GM18508 (cell line): ENCODE results near the gene ZBTB20.
"Not testable (repeated sequence)": the region's sequence is repeated elsewhere in the genome, so short reads cannot be mapped to it uniquely, and the experiment has no call there.

Experiments
- ATAC-seq: cut with Tn5 transposase; IDR thresholded peaks from one replicate; pipeline ENCODE4 v1.9.1; 2021; ENCODE audit warnings: moderate number of reproducible peaks; ENCODE audit not compliant: insufficient read depth, unreplicated experiment

ZBTB20 gene

DNA sequence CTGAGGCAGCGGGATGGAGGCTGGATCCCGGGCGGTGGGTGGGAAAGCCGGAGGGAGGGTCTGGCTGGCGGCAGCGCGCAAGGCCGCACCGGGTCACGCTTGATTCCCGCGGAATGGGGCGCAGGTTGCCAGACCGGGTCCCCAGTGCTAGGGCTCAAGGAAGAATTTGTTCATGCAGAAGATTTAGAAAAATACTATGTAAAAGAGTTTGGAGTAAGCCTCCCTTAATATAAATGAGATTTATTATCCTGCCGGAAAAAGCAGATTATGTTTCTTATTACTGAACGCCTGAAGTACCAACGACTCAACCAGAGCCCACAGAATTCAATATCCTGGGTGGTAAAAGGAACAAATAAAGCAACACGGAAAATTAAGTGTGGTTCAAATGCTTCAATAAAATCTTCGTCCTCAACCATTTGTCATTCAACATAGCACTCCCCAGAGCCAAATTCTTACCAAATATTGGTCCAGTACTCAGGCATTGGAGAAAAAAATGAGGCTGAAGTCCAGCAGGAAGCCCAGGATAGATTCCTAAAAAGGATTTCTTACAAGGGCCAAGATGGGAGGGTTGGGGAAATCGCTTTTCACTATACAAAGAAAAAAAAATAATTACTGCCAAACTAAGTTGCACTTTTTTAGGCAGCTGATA lies 1.2 kb upstream of the ZBTB20 start:
- ATAC-seq, result peak; percentile 0

DNA sequence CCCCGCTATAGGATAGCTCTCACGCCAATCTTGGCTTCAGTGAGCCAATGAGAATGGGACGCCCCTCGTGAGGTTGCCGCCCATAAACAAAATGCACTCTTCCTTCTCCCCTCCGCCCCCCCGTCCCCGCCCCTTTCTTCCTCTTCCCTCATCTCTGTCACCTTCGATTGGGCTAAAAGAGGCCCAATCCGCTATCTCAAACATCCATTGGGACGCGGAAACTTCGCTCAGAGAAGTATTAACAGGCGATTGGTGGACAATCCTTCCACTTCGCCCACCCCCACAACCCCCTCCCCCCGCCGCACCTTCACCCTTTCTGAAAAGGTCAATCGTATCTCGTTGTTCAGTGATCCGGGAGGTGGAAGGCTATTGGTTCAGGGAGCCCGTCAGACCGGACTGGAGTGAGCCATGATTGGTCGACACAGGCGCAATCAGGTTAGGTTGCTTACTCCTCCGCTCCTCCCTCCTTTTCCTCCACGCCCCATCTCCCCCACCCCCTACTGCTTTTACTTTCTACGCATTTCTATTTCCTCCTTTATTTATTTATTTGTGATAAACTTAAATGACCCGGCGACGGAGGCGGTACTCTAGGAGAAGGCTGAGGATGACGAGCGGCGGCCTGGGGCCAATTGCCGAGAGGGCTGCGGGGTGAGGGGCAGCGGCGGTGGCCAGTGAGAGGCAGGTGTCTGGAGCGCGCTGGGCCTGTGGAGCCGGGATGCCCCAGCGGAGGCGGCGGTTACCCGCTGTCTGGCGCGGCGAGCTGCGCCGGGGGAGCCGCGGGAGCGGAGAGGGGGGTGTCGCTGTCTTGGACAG lies 447 bp upstream of the ZBTB20 start:
- ATAC-seq, result peak; percentile 78

DNA sequence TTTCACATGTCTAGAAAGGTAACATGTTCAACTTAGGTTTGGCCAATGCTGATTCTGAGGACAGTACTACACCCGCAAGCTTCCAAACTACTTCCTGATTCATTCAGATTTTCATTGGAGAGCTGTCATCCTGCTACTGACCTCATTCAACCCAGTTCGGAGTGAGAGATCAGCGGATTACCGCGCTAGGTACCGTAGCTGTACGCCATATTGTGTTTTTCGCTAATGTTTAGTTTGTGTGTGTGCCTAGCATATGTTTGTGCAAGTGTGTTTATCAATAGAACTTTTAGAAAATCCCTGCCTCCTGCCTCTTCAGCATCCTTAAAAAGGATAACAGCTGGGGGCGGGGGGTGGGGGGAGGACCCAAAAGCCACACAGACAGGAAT lies 1.1 kb downstream of the ZBTB20 start:
- no peak for ATAC-seq

DNA sequence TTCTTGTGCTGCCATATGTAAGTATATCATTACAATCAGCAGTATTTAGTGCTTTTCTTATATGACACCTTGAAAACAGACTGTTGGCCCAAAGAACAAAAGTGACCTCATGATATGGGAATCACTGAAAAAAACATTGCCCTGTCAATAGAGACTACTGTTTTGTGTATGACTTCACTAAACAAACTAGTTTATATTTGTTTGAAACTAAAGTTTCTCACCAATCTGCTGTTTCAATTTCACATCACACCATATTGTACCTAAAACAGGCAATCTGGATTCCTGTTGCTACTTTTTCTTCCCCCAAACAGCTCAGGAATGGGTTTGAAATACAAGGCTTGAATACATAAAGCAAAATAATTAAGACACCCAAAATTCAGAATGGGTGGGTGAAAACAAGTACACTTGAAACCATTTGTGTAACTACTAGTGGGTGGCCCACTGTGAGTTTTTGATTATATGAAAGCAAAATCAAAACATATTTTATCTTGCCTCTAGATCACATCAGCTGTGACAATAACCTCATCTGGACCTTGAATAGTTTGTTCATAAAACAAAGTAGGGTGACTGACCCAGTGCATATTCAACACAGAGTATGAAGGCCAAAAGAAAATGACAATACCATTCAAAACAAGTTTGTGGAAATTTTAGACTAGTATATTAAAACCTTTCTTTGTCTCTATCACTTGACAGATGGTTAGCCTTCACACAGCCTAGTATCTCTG lies 5.9 kb downstream of the ZBTB20 start:
- no peak for ATAC-seq

DNA sequence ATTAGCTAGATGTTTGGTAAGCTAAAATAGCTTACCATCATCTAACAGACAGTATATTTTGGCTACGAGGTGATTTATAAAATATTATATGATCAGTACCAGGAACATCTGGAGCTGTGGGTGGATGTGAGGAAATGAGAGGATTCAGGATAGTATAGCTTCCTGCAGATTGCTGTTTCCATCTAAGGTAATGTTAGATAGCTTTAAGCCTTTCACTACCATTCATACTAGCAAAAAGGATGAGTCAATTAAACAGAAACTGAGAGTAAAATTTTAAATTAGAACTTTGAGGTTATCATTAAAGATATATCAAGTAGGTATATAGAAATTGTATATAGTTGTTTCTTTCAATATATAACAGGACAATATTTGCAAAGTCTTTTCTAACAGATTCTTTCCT lies 8.0 kb downstream of the ZBTB20 start:
- no peak for ATAC-seq

DNA sequence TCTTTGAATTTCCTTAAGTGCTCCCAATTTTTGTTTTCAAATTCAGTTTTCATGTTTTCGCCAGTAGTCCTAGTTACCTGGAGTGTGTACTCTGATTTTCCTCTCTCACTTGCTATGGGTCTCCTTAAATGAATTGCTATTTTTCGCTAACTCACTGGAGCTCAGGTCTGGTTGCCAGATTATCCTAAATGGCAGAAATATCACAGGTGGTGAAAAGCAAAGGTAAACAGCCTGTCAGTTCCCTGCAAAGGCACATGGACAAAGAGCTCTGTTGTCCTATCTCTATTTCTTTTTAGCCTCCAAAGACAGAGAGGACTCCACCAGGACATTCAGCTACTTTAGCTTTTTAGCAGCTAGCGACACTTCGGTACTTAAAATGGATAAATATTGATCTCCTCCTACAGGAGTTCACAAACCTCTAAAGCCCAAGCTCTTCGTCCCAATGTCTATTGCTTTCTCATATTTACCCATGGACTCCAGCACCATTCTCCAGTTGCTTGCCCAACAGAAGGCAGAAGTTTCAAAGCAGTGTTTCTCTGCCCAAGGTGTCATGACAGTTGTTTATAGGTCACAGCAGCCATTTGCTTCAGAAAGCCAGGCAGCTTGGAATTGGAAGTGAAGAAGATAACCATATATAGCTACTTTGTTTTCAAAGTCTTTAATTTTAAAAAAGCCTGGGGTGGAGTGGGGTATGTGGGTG lies 12.3 kb downstream of the ZBTB20 start:
- no peak for ATAC-seq

DNA sequence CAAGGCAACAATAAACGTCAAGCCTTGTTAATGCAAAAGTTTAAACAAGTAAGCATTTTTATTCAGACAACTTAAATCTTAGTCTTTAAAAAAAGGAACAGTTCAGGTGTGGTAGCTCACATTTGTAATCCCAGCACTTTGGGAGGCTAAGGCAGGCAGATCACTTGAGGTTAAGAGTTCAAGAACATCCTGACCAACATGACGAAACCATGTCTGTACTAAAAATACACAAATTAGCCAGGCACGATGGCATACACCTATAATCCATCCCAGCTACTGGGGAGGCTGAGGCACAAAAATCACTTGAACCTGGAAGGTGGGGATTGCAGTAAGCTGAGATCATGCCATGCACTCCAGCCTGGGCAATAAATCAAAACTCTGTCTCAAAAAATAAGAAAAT lies 19.9 kb downstream of the ZBTB20 start:
- no peak for ATAC-seq

DNA sequence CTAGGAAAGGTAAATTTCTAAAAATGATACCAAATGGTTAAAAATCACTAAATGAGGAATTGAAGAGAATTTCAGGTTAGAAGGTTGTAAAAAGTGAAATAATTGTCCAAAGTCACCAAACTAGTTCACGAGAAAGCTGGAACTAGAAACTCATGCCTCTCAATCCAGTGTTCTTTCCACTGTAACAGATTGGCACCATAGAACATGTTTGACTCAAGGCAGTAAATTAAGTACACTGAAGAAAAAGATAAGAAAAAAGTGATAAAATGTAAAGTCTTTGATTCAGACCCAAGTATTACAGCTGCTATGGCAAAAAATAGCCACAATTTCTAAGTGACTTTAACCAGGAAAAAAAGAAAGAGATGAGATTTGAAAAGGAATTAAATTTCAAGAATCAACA lies 26.5 kb downstream of the ZBTB20 start:
- no peak for ATAC-seq

- ATAC-seq, result no peak
These were observed 33.7 kb downstream of the ZBTB20 start for GRCh38 chr3:115113367-115113766.

GRCh38 chr3:115111632-115112031 lies 35.5 kb downstream of the ZBTB20 start:
- no peak for ATAC-seq

- ATAC-seq, result no peak
These were observed 36.3 kb downstream of the ZBTB20 start for GRCh38 chr3:115110830-115111229.

DNA sequence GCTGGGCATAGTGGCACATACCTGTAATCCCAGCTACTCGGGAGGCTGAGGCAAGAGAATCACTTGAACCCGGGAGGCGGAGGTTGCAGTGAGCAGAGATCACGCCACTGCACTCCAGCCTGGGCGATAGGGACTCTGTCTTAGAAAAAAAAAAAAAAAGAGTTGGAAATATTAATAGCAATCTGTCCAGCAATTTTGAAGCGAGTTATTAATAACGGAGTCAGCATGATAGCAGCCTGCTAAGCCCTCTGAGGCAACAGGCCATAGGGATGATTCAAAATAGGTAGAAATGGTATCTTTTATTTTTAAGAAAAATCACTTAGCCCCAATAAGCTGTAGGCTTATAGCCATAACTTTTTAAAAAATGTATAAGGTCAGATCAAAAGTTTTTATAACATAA lies 37.0 kb downstream of the ZBTB20 start:
- ATAC-seq, result not testable (repeated sequence)

DNA sequence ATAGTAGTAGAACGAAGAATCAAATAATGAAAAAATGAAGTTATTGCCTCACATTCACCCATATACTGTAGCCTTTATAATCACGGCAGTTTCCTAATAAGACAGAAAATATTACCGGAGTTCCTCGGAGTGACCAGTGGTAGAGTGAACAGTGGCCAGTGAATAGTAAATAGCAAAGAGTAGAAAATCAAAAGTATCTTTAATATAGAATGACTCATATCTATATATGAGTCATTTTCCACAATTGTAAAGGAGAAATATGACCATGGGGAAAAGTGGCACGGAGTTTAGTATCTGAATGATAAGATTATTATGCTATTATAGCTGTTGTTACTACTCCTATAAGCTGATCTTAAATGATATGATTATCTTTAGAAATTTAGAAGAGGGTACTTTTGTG lies 38.5 kb downstream of the ZBTB20 start:
- ATAC-seq, result no peak

DNA sequence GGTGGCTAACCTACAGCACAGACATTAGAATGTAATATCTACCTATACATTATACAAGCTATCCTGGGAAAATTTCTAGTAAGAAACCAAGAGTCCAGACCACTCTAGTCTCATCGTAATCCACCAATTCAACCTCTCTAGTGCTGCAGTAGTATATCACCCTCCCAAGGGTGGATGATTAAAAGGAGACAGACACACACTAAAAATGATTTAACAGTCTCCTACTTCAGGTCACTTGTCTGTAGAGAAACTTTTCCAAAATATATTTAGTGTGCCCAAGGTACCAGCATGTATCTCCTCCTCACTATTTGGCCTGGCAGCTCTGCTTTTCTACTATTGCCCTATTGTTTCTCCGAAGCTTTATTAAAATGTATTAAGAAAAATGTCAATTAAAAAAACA lies 45.0 kb downstream of the ZBTB20 start:
- no peak for ATAC-seq

- no peak for ATAC-seq
These were observed 46.3 kb downstream of the ZBTB20 start for GRCh38 chr3:115100806-115101205.

DNA sequence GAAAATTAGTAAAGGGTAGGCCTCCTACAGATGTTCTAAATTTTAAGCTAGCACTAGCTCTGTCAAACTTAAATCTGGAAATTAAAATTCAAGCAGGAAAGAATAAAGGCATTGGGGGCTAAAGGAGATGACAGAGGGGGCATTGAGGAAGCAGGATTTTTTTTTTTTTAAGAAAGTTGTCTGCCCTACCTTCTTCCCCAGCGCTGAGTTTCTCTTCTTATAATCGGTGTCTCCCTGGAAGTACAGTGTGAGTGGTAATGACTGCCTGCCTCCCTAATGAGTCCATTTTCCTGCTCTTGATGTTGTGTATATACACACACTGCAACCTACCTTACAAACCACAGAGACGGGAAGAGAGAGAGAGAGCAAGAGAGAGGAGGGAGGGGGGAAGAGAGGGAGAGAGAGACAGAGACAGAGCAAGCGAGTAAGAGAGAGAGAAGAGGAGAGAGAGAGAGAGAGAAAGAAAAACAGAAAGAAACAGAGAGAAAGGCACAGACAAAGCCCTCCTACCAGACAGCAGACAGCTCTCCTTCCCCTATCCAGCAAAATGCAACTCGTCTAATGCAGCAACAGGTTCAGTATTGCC lies 47.0 kb downstream of the ZBTB20 start:
- ATAC-seq, result no peak

DNA sequence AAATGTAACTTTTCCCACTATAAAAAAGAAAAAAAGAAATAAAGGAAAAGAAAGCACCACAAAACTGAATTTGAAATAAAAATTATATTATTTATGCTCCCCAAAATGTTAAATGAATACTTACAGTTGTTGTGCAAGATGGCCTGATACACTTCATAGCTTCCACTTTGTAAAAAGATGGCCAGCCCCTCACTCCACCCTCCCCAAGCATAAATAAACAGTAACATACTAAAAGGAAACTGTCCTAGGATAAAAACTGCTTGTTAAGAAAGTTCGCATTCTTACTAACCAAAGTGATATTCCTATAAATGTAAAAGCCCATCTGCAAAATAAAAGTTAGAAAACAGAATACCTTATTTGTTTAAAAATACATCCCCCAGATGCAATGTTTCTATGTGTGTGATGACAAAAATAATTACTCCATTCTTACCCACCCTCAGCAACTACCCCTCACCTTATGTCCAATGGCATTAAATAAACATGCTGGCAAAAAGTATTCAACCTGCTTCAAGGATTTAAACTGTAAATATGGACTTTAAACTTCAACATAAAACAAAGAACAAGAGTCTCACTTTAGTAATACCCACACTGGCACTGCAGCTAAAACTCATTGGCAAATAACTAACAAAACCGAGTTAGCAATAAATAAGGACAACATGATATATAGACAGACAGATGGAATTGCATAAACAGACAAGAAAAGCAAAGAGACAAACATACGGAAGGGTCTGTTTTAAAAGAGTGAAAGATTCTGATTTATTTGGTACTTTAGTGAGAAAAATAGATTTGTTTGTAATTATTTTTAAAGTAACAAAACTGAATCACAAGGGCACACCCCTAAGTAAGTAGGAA lies 47.7 kb downstream of the ZBTB20 start:
- no peak for ATAC-seq

DNA sequence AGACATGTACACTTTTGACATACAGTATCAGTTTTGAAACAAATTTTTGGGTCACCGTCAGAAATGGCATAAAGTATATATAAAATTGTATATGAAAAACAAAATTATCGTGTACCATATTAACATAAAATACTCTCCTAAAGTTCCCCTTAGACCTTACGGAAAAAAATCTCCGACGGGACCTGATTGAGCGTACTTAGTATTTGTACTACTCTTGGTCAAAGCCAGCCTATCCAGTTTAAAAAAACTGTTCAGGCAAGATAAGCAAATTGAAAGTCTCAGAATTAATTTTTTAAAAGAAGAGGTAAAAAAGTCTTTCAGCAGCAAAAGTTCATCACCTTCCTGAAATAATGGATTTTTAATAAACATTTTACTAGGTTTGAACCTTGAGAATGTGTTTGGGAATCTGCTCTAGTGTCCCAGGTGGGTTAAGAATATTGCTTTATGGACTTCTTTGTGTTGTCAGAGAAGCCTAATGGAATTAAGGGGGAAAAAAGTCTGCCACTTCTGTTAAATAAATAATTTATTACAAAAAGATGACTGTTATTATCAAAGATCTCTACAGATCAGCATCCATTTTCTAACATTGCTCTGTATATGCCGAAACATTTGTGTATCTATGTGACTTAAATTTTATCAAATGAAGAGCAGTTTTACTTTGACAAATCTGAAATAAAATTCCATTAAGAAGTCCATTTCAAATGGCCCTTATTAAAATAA lies 48.6 kb downstream of the ZBTB20 start:
- ATAC-seq, result no peak

DNA sequence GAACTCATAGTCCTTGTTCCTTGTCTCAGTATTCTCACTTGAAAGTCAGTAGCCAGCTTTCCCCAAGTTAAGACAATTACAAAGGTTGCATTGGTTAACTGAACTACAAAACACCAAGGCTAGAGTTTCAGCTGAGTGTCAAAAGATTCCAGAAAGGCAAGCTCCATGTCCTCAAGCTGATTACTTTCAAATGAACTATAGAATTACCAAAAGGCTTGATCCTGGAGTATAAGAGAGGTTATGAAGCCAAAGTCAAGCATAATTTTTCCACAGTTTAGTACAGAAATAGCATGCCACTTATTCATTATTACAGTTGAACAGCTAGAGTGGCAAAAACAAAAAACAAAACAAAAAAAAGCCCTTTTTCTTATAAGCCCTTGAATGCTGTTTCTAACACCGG lies 51.9 kb downstream of the ZBTB20 start:
- no peak for ATAC-seq
